ENCODE results near the gene WDR90.

The WDR90 gene

GRCh38 chr16:658679-659571 lies 9.8 kb downstream of the WDR90 start:
- Histone ChIP-seq H3K27ac (no peak overlapping the region), H3K9me3 (ENCODE audit: control insufficient read depth, low read length) (no peaks in the 10 kb centered on the region), H3K27me3 (ENCODE audit: control insufficient read depth, insufficient read depth, low read length) (no peaks in the 10 kb centered on the region), H3K4me3 (ENCODE audit: low read depth, low read length) (no peak overlapping the region), H3K36me3 (ENCODE audit: control insufficient read depth, insufficient read depth, low read length) (no peaks in the 10 kb centered on the region), H3K79me2 (no peaks in the 10 kb centered on the region), H3K4me1 (peaks cover 4% of the 10 kb centered on the region), H3K9ac (no peak overlapping the region), H3K4me2 (ENCODE audit: low read length) (no peak overlapping the region), H2AFZ (no peak overlapping the region)
- no peak for TF ChIP-seq CTCF (IDR thresholded peaks at IDR 0.05)

- Histone ChIP-seq H3K79me2 (no peaks in the 10 kb centered on the region), H3K9me3 (ENCODE audit: control insufficient read depth, low read length) (no peaks in the 10 kb centered on the region), H3K36me3 (ENCODE audit: control insufficient read depth, insufficient read depth, low read length) (no peaks in the 10 kb centered on the region), H3K4me1 (peaks cover 4% of the 10 kb centered on the region), H2AFZ (no peak overlapping the region), H3K27ac (no peak overlapping the region), H3K27me3 (ENCODE audit: control insufficient read depth, insufficient read depth, low read length) (no peaks in the 10 kb centered on the region), H3K4me3 (ENCODE audit: low read depth, low read length) (no peak overlapping the region), H3K9ac (no peak overlapping the region), H3K4me2 (ENCODE audit: low read length) (no peak overlapping the region)
- TF ChIP-seq CTCF (IDR thresholded peaks at IDR 0.05), result no peak
Observed at GRCh38 chr16:659618-660017, 10.5 kb downstream of the WDR90 start.

GRCh38 chr16:660132-660458 lies 10.9 kb downstream of the WDR90 start:
- Histone ChIP-seq H3K4me2 (ENCODE audit: low read length) (peak overlapping the region; percentile 53), H3K79me2 (no peaks in the 10 kb centered on the region), H2AFZ (peak overlapping the region; percentile 78), H3K27ac (peak overlapping the region; percentile 61), H3K4me3 (ENCODE audit: low read depth, low read length) (peak overlapping the region; percentile 20), H3K27me3 (ENCODE audit: control insufficient read depth, insufficient read depth, low read length) (no peaks in the 10 kb centered on the region), H3K36me3 (ENCODE audit: control insufficient read depth, insufficient read depth, low read length) (no peaks in the 10 kb centered on the region), H3K9ac (no peak overlapping the region), H3K9me3 (ENCODE audit: control insufficient read depth, low read length) (no peaks in the 10 kb centered on the region), H3K4me1 (peaks cover 4% of the 10 kb centered on the region)
- no peak for TF ChIP-seq CTCF (IDR thresholded peaks at IDR 0.05)

GRCh38 chr16:660459-661183 lies 11.5 kb downstream of the WDR90 start:
- Histone ChIP-seq H3K4me1 (peaks cover 4% of the 10 kb centered on the region), H3K9me3 (ENCODE audit: control insufficient read depth, low read length) (no peaks in the 10 kb centered on the region), H3K9ac (no peak overlapping the region), H2AFZ (peak overlapping the region; percentile 78), H3K27ac (peak overlapping the region; percentile 74), H3K36me3 (ENCODE audit: control insufficient read depth, insufficient read depth, low read length) (no peaks in the 10 kb centered on the region), H3K79me2 (no peaks in the 10 kb centered on the region), H3K4me3 (ENCODE audit: low read depth, low read length) (peak overlapping the region; percentile 20), H3K27me3 (ENCODE audit: control insufficient read depth, insufficient read depth, low read length) (no peaks in the 10 kb centered on the region), H3K4me2 (ENCODE audit: low read length) (peak overlapping the region; percentile 53)
- TF ChIP-seq CTCF (IDR thresholded peaks at IDR 0.05), result peak; percentile 43
